IPS DF 6.9 (cell line): ENCODE measurements around the gene CAPZA2.
"Not testable (repeated sequence)": the region's sequence is repeated elsewhere in the genome, so short reads cannot be mapped to it uniquely, and the experiment has no call there.

ENCODE experiments used
- DNase-seq: peaks from one replicate; pipeline ENCODE4 v3.0.0-alpha.2; 2013; ENCODE audit warnings: low read depth, low spot score
- H3K27ac ChIP-seq: one replicate; pipeline ENCODE4 v1.5.1; 2013; ENCODE audit warnings: low read length, control low read depth
- H3K27me3 ChIP-seq: 2 replicates; pipeline ENCODE4 v1.6.1; 2013; ENCODE audit warnings: mild to moderate bottlenecking, low read length; ENCODE audit not compliant: control insufficient read depth, insufficient read depth
- H3K36me3 ChIP-seq: 2 replicates; pipeline ENCODE4 v1.6.1; 2013; ENCODE audit warnings: low read length; ENCODE audit not compliant: control insufficient read depth, insufficient read depth
- H3K4me1 ChIP-seq: 2 replicates; pipeline ENCODE4 v1.6.1; 2013; ENCODE audit warnings: low read length; ENCODE audit not compliant: control insufficient read depth, insufficient read depth
- H3K4me3 ChIP-seq: 2 replicates; pipeline ENCODE4 v1.5.1; 2013; ENCODE audit warnings: mild to moderate bottlenecking, low read length
- H3K9me3 ChIP-seq: 2 replicates; pipeline ENCODE4 v1.6.1; 2013; ENCODE audit warnings: low read length, inconsistent platforms; ENCODE audit not compliant: control insufficient read depth, insufficient read depth
- WGBS: extraction: QIAGEN DNeasy Blood & Tissue Kit; methylation state at CpG from one replicate; pipeline ENCODE4 v1.1.7; 2013; ENCODE audit warnings: mixed read lengths, missing lambda C conversion rate; ENCODE audit not compliant: insufficient read length, insufficient coverage; 5-methylcytosine and 5-hydroxymethylcytosine counted together

CAPZA2 gene

DNA sequence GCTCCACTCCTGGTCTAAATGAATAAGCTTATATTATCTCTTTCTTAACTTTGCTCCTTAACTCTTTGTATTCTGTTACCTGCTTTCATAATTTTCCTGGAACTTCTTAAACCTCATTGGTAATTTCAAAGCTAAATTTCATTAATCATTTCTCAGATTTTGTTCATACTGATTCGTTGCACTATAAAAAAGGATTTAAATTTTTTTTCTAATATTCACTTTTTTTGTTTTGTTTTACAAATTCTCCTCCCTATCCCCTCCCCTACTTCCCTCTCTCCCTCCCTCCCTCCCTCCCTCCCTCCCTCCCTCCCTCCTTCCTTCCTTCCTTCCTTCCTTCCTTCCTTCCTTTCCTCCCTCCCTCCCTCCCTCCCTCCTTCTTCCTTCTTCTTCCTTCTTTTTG, 105.6 kb downstream of the CAPZA2 start:
- Histone ChIP-seq H3K27ac (no peak overlapping the region), H3K9me3 (no peaks in the 10 kb centered on the region), H3K36me3 (no peaks in the 10 kb centered on the region), H3K27me3 (no peaks in the 10 kb centered on the region), H3K4me1 (peaks cover 1% of the 10 kb centered on the region; the same call in 1 of the 2 replicates), H3K4me3 (no peak overlapping the region)
- no CpG with 5 or more reads among the region's 1 CpG for WGBS
- DNase-seq = no peak

DNA sequence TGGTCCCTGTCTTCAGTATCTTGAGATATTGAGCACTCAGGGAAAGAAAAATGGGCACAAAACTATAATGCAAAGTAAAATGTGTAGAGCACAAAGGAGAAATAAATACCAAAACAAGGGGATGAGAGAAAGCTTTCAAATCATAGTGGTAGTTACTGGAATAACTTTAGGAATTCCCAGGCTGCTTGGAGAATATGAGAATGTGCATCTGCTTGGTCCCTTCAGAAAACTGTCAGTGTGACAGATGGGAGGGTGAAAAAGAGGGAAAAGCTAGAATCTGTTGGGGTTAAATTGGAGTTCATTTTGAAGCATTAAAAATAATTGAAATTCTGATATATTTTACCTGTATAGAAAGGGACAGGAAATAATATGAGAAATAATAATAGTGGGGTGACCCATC, 106.2 kb downstream of the CAPZA2 start:
- Histone ChIP-seq H3K36me3 (no peaks in the 10 kb centered on the region), H3K4me1 (peaks cover 1% of the 10 kb centered on the region; the same call in 1 of the 2 replicates), H3K27ac (no peak overlapping the region)

DNA sequence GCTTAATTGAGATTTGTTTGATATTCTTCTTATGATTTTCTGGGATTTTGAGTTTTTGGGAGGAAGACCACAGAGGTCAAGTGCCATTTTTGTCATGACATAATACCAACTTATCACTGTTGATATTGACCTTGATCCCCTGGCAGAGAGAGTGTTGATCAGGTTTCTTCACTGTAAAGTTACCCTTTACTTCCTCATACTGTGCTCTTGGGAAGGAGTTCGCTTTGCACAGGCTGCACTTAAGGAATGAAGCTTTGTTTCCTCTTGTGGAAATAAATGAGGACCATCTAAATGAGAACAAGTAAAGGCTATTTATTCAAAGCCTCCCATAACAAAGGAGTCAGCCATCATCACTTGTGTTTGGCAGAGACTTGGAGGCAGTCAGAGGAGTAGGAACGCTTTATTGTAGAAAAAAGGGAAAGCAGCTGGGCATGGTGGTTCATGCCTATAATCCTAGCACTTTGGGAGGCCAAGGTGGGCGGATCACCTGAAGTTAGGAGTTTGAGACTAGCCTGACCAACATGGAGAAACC, 107.0 kb downstream of the CAPZA2 start:
- Histone ChIP-seq H3K4me1 (peaks cover 1% of the 10 kb centered on the region; the same call in 1 of the 2 replicates), H3K27me3 (no peaks in the 10 kb centered on the region), H3K27ac (no peak overlapping the region), H3K4me3 (no peak overlapping the region), H3K36me3 (no peaks in the 10 kb centered on the region), H3K9me3 (no peaks in the 10 kb centered on the region)
- DNase-seq = no peak
- no CpG with 5 or more reads among the region's 3 CpGs for WGBS

More for the DNA sequence above, 106.2 kb downstream of the CAPZA2 start:
- Histone ChIP-seq H3K4me3 (no peak overlapping the region), H3K9me3 (no peaks in the 10 kb centered on the region), H3K27me3 (no peaks in the 10 kb centered on the region)
- no peak for DNase-seq

- WGBS = no CpG with 5 or more reads among the region's 3 CpGs
- Histone ChIP-seq H3K4me1 (peaks cover 1% of the 10 kb centered on the region; the same call in 1 of the 2 replicates), H3K27ac (no peak overlapping the region), H3K27me3 (no peaks in the 10 kb centered on the region), H3K4me3 (no peak overlapping the region), H3K9me3 (no peaks in the 10 kb centered on the region), H3K36me3 (no peaks in the 10 kb centered on the region)
- DNase-seq = no peak
Measured at GRCh38 chr7:116970238-116970910, 108.0 kb downstream of the CAPZA2 start.

DNA sequence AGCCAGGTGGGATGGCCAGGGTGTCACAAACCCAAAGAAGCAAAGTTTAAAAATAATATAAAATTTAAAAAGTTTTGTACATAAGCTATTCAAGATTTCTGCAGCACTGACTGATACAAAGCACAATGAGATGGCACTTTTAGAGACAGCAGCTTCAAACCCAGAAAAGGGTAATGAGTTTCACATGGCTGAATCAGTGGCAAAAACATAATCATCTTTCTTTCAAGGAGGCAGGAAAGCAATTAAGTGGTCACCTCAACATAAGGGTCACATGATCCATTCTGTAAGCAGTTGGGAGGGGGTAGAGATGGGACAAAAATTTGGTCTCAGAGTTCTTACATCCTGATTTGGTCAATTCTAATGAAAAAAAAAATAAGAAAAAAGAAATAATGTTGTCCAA, 108.8 kb downstream of the CAPZA2 start:
- not testable (repeated sequence) for H3K36me3 ChIP-seq, DNase-seq, H3K9me3 ChIP-seq, H3K4me1 ChIP-seq, H3K27me3 ChIP-seq, H3K4me3 ChIP-seq, H3K27ac ChIP-seq
